ENCODE measurements around the gene AMZ1. TPM values are rescaled to one million over a fixed set of nuclear protein-coding genes. Genes with fewer than 3 reads are reported as not detected.

AMZ1 gene
- total RNA-seq, 2 experiments from 2014 or later, result 0.17 TPM

- H3K4me3 Mint-ChIP-seq, result no peak overlapping the region
- DNase-seq, result no peak
- H3K4me1 Mint-ChIP-seq, result peaks cover 4% of the 10 kb centered on the region
- ATAC-seq (ENCODE audit: low read depth), result no peak
- POLR2A ChIA-PET, result no interaction called here
- H3K27ac Mint-ChIP-seq, result no peak overlapping the region
- H3K9me3 Mint-ChIP-seq, result no peaks in the 10 kb centered on the region
- no peaks in the 10 kb centered on the region for H3K27me3 Mint-ChIP-seq
- H3K36me3 Mint-ChIP-seq, result peaks cover 4% of the 10 kb centered on the region
These were observed 29.9 kb upstream of the AMZ1 start for GRCh38 chr7:2657920-2658671.

- H3K36me3 Mint-ChIP-seq, result peaks cover 4% of the 10 kb centered on the region
- H3K27ac Mint-ChIP-seq, result no peak overlapping the region
- DNase-seq (no peak), ATAC-seq (ENCODE audit: low read depth) (no peak)
- no peaks in the 10 kb centered on the region for H3K27me3 Mint-ChIP-seq
- peaks cover 4% of the 10 kb centered on the region for H3K4me1 Mint-ChIP-seq
- POLR2A ChIA-PET, result interaction anchor here (1.7 kb wide), 1 partner anchor 13 kb away, joined by 4 read pairs; no protein-coding TSS in a partner anchor
- no peaks in the 10 kb centered on the region for H3K9me3 Mint-ChIP-seq
- H3K4me3 Mint-ChIP-seq, result no peak overlapping the region
These were observed 29.1 kb upstream of the AMZ1 start for GRCh38 chr7:2658941-2659340.

- H3K4me1 Mint-ChIP-seq, result peaks cover 4% of the 10 kb centered on the region
- no peak for ATAC-seq (ENCODE audit: low read depth)
- H3K9me3 Mint-ChIP-seq, result no peaks in the 10 kb centered on the region
- no peak for DNase-seq
- H3K36me3 Mint-ChIP-seq, result peaks cover 4% of the 10 kb centered on the region
- no peak overlapping the region for H3K4me3 Mint-ChIP-seq
- no peaks in the 10 kb centered on the region for H3K27me3 Mint-ChIP-seq
- no peak overlapping the region for H3K27ac Mint-ChIP-seq
- POLR2A ChIA-PET, result interaction anchor here (1.7 kb wide), 1 partner anchor 14 kb away, joined by 4 read pairs; no protein-coding TSS in a partner anchor
These were observed 28.2 kb upstream of the AMZ1 start for GRCh38 chr7:2659556-2660358.

- Mint-ChIP-seq H3K4me3 (no peak overlapping the region), H3K36me3 (peaks cover 4% of the 10 kb centered on the region), H3K9me3 (no peaks in the 10 kb centered on the region), H3K27ac (no peak overlapping the region), H3K27me3 (no peaks in the 10 kb centered on the region), H3K4me1 (peaks cover 4% of the 10 kb centered on the region)
- DNase-seq (no peak), ATAC-seq (ENCODE audit: low read depth) (no peak)
- POLR2A ChIA-PET, result interaction anchor here (1.7 kb wide), 1 partner anchor 15 kb away, joined by 4 read pairs; no protein-coding TSS in a partner anchor
These were observed 27.5 kb upstream of the AMZ1 start for GRCh38 chr7:2660359-2661095.

- no peaks in the 10 kb centered on the region for H3K9me3 Mint-ChIP-seq
- peaks cover 4% of the 10 kb centered on the region for H3K36me3 Mint-ChIP-seq
- H3K27ac Mint-ChIP-seq, result no peak overlapping the region
These were observed 26.9 kb upstream of the AMZ1 start for GRCh38 chr7:2661096-2661449.

GRCh38 chr7:2661602-2662272, 26.3 kb upstream of the AMZ1 start:
- Mint-ChIP-seq H3K36me3 (peaks cover 4% of the 10 kb centered on the region), H3K27ac (no peak overlapping the region), H3K4me1 (peaks cover 4% of the 10 kb centered on the region), H3K27me3 (peaks cover under 1% of the 10 kb centered on the region), H3K4me3 (no peak overlapping the region), H3K9me3 (no peaks in the 10 kb centered on the region)
- POLR2A ChIA-PET, result no interaction called here
- DNase-seq (no peak), ATAC-seq (ENCODE audit: low read depth) (no peak)

More at GRCh38 chr7:2661096-2661449, 26.9 kb upstream of the AMZ1 start:
- Mint-ChIP-seq H3K4me3 (no peak overlapping the region), H3K4me1 (peaks cover 4% of the 10 kb centered on the region), H3K27me3 (no peaks in the 10 kb centered on the region)
- ATAC-seq (ENCODE audit: low read depth) (no peak), DNase-seq (no peak)
- POLR2A ChIA-PET, result no interaction called here

GRCh38 chr7:2662273-2663120, 25.5 kb upstream of the AMZ1 start:
- no peak overlapping the region for H3K27ac Mint-ChIP-seq
- H3K27me3 Mint-ChIP-seq, result peaks cover 5% of the 10 kb centered on the region
- ATAC-seq (ENCODE audit: low read depth) (no peak), DNase-seq (no peak)
- POLR2A ChIA-PET, result no interaction called here
- H3K4me1 Mint-ChIP-seq, result no peaks in the 10 kb centered on the region
- no peaks in the 10 kb centered on the region for H3K9me3 Mint-ChIP-seq
- no peaks in the 10 kb centered on the region for H3K36me3 Mint-ChIP-seq
- H3K4me3 Mint-ChIP-seq, result no peak overlapping the region

- Mint-ChIP-seq H3K4me1 (no peaks in the 10 kb centered on the region), H3K9me3 (no peaks in the 10 kb centered on the region), H3K27me3 (peaks cover 12% of the 10 kb centered on the region), H3K27ac (no peak overlapping the region), H3K4me3 (no peak overlapping the region), H3K36me3 (no peaks in the 10 kb centered on the region)
- DNase-seq (no peak), ATAC-seq (ENCODE audit: low read depth) (no peak)
- POLR2A ChIA-PET, result no interaction called here
These were observed 24.7 kb upstream of the AMZ1 start for GRCh38 chr7:2663121-2663886.

GRCh38 chr7:2663960-2664359, 24.0 kb upstream of the AMZ1 start:
- no peaks in the 10 kb centered on the region for H3K36me3 Mint-ChIP-seq
- H3K9me3 Mint-ChIP-seq, result no peaks in the 10 kb centered on the region
- H3K4me3 Mint-ChIP-seq, result no peak overlapping the region
- no peaks in the 10 kb centered on the region for H3K4me1 Mint-ChIP-seq
- ATAC-seq (ENCODE audit: low read depth), result no peak
- DNase-seq, result no peak
- POLR2A ChIA-PET, result no interaction called here
- H3K27ac Mint-ChIP-seq, result no peak overlapping the region
- H3K27me3 Mint-ChIP-seq, result peaks cover 12% of the 10 kb centered on the region

- peaks cover 20% of the 10 kb centered on the region for H3K27me3 Mint-ChIP-seq
- POLR2A ChIA-PET, result no interaction called here
- H3K27ac Mint-ChIP-seq, result no peak overlapping the region
- ATAC-seq (ENCODE audit: low read depth) (no peak), DNase-seq (no peak)
- no peaks in the 10 kb centered on the region for H3K9me3 Mint-ChIP-seq
- no peak overlapping the region for H3K4me3 Mint-ChIP-seq
- H3K36me3 Mint-ChIP-seq, result no peaks in the 10 kb centered on the region
- peaks cover 2% of the 10 kb centered on the region for H3K4me1 Mint-ChIP-seq
These were observed 22.6 kb upstream of the AMZ1 start for GRCh38 chr7:2665359-2665791.

- POLR2A ChIA-PET, result no interaction called here
- no peak overlapping the region for H3K27ac Mint-ChIP-seq
- H3K9me3 Mint-ChIP-seq, result no peaks in the 10 kb centered on the region
- H3K4me1 Mint-ChIP-seq, result peaks cover 6% of the 10 kb centered on the region
- ATAC-seq (ENCODE audit: low read depth), result no peak
- no peak overlapping the region for H3K4me3 Mint-ChIP-seq
- peaks cover 25% of the 10 kb centered on the region for H3K27me3 Mint-ChIP-seq
- DNase-seq, result no peak
- H3K36me3 Mint-ChIP-seq, result no peaks in the 10 kb centered on the region
These were observed 21.8 kb upstream of the AMZ1 start for GRCh38 chr7:2666155-2666554.
